Fibroblast of skin of left biceps (primary cell): ENCODE results near the gene SMOC2.

Experiments used
- DNase-seq, 2 experiments: peaks; one replicate each; pipeline ENCODE4 v3.0.0-alpha.2; 2013; ENCODE audit warnings: low read depth in 2 of 2

The SMOC2 gene, protein sequence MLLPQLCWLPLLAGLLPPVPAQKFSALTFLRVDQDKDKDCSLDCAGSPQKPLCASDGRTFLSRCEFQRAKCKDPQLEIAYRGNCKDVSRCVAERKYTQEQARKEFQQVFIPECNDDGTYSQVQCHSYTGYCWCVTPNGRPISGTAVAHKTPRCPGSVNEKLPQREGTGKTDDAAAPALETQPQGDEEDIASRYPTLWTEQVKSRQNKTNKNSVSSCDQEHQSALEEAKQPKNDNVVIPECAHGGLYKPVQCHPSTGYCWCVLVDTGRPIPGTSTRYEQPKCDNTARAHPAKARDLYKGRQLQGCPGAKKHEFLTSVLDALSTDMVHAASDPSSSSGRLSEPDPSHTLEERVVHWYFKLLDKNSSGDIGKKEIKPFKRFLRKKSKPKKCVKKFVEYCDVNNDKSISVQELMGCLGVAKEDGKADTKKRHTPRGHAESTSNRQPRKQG

DNA sequence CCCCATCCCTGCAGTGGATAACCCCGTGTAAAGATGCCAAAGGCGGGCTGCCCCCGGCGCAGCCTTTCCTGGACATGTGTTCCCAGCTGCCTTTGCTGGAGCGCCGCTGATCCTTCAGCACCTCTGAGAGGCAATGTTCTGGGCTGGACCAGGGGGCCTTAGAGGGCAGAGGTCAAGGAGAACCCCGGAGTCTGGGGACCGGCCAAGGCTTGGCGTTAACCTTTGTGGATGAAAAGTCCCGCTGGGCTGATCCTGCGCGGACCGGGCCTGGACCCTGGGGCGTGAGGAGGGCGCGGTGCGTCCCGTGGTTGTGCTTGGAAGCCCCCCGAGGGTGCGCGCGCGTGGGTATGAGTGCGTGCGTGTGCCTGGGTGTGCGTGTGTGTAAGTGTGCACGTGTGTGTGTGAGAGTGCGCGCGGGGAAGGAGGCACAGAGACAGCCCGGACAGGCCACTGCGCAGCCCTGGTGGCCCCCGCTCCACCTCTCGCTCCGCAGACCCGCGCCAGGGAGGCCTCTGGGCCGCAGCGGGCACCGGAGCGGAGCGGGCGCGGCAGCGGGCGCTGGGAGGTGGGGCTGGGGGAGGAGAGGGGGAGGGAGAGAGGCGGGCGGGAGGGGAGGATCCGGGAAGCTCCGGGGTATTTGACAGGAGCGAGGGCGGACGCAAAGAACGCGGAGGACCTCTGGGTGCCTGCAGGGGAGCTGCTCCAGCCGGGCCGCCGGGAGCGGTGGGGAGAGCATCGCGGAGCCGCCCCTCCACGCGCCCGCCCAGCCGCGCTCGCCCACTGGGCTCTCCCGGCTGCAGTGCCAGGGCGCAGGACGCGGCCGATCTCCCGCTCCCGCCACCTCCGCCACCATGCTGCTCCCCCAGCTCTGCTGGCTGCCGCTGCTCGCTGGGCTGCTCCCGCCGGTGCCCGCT, at the start of gene SMOC2:
Gene SMOC2, plus strand, starts transcription at position 665 of the 914 bp plus-strand sequence. Its CDS starts 187 bp downstream, at position 852.
- no peak for DNase-seq

DNA sequence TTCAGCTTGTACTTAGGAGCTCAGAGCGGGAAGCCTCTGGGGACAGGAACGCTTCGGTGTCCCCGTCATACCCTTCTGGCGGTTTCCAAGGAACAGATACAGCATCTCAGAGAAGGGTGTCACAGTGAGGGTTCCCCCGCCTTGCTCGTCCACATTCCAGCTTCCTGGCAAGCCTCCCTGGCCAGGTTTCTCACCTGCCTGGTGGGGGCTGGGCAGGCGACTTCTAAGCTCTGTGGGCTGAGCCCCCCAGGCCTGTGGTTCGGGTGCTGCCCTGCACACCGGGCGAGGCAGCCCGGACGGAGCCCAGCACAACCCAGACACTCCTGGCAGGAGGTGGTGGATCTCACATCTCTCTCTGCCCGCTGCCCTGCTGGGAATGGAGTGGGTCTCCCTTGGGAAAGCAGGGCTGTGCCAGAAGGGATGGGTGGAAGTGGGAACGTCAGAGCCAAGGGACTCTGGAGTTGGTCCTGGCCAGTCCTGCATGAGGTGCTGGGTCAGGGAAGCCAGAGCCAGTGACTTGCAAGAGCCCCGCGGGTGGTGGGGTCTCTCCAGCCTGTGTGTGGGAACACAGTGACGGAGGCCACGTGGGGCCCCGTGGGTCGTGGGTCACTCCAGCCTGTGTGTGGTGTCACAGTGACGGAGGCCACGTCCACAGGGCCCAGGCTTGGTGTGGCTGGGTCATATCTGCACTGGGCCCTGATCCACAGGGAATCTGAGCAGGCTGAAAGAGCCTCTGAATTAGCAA, 47.7 kb upstream of the SMOC2 start:
- no peak for DNase-seq

DNA sequence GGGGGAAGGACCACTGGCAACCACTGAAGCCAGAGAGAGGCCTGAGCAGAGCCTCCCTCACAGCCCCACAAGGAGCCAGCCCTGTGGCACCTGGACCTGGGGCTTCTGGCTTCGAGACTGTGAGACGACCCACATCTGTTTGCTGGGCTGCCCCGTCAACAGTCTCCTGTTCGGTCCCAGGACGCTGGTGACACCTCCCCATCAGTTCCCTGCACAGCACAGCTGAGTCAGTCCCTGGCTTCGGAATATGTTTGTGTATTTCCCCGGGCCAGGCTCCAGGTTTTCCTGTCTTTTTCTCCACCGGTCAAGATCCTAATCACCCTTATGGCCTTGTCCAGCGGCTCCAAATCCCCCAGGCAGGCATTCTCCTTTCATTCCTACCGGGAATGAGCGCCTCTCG, 46.4 kb upstream of the SMOC2 start:
- no peak for DNase-seq

DNA sequence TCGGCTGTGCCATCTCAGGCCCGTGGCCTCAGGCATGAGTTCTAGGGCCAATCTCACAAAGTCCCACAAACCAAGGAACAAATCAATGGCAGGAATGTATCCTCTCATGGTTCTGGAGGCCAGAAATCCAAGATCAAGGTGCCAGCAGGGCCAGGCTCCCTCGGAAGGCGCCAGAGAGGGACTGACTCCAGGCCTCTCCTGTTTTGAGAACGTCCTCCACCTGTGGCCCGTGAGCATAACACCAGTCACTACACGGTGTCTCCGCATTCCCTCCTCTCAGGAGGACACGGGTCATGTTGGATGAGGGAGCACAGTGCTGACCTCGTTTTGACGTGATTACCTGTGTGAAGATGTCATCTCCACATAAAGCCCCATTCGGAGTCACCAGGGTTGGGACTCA, 45.0 kb upstream of the SMOC2 start:
- DNase-seq: no peak

DNA sequence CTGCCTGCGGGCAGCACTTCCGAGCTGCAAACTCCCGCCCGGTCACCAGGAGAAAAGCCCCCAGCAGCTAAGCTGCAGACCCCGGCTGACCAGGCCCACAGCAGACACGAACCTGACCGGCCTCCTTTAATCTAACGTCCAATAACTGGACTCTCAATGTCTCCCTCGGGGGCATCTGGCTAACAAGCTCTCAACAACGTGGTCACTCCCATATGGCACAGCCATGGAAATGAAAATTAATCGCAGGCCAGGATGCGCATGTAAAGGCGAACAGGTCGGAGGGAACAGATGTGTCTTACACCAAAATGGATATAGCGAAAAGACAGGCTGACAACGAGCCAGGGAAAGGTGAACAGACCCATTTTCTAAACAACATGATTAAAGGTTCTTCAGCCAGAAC, 44.4 kb upstream of the SMOC2 start:
- DNase-seq: no peak

DNA sequence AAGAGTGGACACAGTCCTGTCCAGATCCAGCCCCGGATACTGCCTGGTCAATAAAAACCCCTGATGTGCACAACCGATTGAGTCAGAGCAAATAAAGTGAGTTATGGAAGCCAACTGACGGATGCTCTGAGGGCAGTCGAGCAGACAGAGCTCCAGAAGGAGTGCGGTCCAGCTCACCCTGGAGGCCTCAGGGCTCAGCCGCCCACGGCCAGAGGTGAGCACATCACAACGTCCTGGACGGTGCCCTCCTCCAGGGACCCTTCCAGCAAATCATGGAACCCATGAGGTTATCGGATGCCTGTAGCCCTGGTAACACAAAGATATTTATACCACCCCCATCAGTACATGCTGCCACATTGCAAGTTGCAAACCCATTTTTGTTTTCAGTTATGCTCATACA, 44.0 kb upstream of the SMOC2 start:
- DNase-seq: no peak

DNA sequence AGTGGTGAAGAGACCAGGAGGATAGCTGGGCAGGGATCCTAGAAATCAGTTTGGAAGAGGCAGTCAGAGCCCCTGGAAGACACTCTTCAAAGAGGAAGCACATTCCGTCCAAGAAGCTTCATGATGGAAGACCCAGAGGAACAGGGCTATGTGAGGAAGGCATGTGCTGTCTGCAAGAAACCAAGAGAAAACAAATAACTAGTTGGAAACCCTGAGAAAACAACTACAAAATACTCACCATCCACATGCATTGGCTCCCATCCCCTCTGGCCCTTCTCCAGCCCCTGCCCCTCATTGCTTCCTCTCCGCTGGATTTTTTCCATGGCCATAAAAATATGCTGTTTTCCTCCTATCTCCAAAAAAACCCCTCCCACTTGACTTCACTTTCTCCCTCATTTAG, 40.9 kb upstream of the SMOC2 start:
- DNase-seq: no peak

DNA sequence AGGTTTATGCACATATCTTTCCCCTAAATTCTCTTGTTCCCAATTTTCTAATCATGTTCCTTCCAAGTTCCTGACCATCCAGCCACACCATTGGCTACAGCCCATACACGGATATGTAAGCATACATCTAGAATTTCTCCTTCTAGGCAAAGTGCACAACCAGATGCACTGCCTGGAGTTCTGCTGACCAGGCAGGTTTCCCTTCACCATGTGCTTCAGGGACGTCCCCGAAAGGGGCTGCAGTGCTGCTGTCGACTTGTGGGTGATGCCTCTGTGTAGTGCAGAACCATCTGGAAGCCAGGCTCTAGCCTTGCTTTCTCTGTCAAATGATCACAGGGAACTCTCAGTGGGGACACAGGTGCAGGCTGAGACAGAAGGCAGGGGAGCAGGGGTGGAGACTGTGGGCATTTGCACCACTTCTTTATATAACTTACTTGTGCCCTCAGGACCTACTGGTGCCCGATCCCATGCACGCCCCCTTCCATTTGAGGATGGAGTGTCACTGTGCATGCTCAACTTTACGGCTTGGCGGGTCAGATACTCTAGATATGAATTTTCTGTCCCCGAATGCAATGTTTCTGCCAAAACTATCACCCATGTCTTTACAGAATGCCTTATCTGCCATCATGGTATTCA, 37.5 kb upstream of the SMOC2 start:
- no peak for DNase-seq

DNA sequence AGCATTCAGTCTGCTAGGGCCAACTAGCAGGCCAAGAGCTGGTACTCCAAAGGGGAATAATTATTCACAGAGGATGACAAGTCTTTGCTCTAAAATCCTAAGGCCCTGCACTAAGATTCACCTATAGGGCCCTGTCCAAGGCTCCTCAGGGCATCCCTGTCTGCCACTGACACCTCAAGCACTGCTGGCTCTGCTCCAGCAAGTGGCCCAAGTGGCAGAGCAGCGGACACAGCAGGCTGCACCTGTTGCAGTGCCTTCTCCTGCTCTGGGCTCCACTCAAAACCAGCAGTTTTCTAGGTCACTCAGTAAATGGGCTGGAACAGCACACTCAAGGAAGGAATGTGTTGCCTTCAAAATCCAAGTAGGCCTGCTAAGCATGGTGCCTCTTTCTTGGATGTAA, 36.4 kb upstream of the SMOC2 start:
- no peak for DNase-seq

DNA sequence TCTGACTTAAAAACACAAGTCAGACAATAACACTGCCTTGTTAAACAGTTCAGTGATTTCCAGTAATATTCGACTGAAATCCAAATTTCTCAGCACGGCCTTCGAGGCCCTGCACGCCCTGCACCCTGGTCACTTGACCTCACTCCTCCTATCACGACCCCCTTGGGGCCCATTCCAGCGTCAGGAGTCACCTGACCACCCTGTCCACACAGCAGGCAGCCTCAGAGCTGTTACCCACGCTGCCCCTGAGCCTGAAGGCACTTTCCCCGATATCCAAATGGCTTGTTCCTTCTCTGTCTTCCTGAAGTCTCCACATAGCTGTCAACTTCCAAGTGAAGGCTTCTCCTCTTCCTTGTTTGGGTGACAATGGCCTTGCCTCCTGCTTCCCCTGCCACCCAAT, 33.1 kb upstream of the SMOC2 start:
- no peak for DNase-seq

DNA sequence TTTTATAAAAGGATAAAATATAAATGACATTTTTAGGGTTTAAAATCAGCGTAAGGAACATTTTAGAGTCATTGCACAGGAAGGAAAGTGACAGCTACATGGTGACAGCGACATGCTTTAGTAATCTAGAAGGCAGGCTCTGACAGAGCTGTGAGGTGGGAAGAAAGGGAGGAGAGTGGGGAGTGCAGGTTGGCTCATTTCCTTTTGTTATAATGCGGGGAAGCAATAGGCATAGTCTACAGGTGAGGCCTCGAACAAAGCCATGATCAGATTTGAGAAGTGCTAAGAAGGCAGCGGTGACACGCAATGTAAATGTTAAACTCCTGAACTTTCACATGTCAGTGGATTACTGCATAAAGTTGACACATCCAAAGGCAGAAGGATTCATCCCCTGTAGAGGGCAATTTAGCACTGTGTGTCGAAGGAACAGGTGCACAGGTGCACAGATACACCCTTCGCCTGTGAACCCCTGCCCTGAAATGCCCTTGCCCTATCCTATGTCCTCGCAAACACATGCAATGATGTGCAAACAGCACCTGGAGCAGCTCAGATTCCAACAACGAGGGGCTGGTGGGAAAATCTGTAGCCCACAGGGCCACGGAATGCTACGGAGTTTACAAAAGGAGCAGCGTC, 32.4 kb upstream of the SMOC2 start:
- no peak for DNase-seq

DNA sequence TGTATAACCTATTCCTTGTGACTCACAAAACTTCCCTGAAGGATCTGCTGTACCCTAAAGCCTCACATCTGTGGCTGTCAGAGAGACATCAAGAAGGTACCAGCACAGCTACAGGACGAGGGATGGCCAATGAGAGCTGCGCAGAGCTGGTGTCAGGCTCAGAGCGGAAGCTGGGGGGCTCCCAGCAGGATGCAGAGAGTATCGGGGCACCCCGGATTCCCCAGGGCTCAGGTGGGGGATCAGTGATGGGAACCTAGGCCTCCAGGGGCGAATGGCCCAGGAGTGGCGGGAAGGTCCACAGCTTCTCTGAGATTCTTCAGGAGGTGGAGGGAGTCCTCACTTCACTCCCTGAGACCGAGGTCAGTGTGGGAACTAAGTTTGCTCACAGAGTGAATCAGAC, 30.9 kb upstream of the SMOC2 start:
- DNase-seq: no peak

DNA sequence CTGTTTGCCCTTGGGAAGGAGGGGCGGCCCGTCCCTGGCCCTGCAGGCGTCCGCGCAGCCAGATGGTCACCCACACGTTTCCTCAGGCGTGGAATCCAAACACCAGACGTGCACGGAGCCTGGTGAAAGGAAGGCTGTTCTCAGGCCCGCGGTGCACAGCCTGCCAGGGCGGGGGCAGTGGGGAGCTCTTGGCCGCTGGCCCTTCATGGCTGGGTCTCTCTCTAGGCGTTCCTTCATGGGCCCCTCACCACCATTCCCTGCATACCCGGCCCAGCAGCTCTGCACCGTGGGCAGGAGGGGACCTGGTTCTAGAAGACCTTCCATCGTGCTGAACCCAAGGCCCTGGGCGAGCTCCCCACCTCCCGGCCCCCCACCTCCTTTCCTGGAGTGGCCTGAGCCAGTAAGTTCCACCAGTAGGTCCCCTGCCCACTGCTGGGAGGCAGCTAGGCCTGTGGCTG, 30.4 kb upstream of the SMOC2 start:
- no peak for DNase-seq

DNA sequence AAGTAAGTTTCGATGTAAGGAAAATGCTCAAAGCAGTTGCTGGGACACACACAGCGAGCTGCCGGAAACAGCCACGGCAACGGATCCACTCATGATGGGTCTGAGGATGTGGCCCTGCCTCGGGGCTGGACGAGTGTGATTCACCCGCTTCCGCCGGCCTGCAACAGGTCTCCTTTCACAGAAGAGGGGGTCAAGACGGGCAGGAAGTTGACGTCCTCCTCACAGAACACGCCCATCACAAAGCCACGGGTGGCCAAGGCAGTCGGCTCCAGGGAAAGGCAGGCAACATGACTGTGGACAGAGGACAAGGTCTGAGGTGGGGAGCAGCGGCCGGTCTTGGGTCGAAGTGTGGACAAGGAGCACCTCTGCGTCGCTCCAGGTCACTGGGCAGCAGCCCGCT, 29.9 kb upstream of the SMOC2 start:
- no peak for DNase-seq

DNA sequence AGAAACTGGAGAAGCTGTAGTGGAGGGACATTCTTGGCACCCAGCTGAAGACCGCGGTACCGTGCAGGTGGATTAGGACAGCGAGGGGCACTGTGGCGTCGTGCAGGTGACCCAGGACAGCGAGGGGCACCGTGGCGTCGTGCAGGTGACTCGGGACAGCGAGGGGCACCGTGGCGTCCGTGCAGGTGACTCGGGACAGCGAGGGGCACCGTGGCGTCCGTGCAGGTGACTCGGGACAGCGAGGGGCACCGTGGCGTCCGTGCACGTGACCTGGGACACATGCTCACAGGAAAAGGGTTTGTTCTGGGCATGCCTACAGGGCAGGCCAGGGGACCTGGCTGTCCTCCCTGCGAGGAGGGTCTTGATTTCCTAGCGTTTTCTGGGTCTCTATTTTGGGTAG, 29.2 kb upstream of the SMOC2 start:
- DNase-seq: no peak

DNA sequence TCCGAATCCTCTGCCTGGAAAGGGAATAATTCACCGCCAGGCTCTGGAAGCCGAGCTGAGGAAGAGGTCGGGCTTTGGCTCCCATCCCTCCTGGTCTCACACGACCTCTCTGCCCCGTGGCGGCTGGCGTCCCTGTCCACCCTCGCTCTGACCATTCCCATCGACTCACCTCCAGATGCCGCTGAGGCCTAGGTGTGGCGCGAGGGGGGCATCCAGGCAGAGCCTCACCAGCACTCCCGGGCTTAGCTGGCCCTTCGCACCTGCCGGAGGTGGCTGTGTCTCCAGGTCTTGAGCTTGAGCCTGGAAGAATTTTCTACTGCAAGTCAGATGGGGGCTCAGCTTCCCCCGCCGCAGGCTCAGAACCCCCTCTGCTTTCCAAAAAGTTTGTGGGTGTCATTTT, 28.5 kb upstream of the SMOC2 start:
- DNase-seq: no peak

DNA sequence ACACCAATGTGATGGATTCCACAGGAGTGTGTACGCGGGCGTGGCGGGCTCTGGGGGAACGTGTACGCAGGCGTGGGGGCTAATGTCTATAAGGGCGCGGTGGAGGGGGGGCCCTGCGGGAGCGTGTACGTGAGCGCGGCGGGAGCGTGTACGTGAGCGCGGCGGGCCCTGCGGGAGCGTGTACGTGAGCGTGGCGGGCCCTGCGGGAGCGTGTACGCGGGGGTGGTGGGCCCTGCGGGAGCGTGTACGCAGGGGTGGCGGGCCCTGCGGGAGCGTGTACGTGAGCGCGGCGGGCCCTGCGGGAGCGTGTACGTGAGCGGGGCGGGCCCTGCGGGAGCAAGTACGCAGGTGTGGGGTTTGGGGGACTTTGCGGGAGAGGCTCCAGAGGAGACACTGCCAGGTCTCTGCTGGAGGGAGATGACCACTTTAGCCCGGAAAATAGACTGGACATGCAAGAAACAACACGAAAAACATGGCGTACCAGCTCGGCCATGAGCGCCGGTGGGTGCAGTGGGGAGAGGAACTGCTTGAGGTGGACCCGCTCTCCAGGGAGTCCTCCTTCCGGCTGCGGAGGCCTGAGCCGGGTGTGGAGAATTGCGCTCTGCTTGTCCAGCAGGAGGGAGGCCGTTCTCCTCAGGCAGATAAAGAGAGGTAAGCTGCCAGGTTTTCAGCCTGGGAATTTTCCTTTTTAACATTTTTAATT, 27.8 kb upstream of the SMOC2 start:
- DNase-seq: no peak

DNA sequence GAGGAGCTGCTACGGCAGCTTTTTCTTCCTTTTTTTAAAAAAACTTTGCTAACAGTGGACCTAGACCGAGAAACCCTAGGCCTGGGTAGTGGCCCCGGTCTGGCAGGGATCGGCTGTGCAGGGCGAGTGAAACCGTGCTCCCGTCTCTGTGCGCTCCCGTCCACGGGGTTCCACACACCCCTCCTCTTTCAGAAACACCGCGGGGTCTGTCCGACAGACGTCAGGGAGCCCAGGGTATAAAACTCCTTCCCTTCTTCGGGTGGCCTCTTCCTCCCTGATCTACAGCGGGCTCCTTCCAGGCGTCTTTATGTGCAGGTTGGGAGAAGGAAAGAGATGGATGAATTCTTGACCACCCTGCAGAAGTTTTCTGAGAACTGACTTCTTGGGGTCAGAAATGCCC, 27.1 kb upstream of the SMOC2 start:
- DNase-seq: no peak

DNA sequence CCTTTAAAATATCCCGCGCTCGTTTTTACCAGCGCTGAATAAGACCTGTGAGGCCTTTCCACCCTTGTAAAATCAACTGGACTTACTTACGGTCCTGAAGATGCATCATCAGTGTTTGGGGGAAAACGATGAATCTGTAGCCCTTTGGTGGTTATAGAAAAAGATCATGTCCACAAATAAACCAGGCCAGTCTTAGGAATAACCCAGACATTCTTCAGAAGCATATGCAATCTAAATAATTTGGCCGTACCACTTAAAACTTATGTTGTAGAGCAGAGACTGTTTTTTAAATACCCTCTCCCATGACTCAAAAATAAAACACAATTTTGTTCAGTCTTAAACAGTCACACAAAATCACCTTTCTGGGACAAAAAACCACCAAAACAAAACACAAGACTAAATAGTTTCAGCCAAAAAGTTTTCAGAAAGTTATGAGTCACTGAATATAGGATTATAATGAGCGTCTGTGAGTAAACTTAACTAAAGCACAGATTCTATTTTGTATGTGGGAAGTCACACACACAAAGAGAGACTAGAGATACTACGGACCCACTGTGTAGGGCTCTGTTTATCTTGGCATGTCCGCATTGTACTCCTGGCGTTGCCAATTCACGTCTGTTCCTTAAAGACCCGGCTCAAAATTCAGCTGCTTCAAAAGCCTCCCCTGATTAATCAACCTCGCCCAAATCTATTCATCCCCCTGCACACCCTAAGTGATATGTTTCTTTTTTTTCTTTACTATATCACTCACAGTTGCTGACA, 26.5 kb upstream of the SMOC2 start:
- DNase-seq: no peak
